ENCODE results near the gene FAM107B. TPM values are rescaled to one million over a fixed set of nuclear protein-coding genes. Genes with fewer than 3 reads are reported as not detected.

FAM107B gene
- total and polyA plus RNA-seq, 2 of the 8 experiments (the other 6 are each of a cell fraction or from before 2014, with no cell fraction given), result 7.5 to 28.1 TPM

GRCh38 chr10:14483417-14483816, 291.3 kb downstream of the FAM107B start:
- 84% methylated on average over 5 of the region's 5 CpGs; no CpG with 5 or more reads in 1 of the 2 experiments for WGBS, 2 experiments (ENCODE audit: extremely low coverage in 1 of 2, insufficient coverage in 1 of 2, insufficient read length in 1 of 2, insufficient replicate concordance in 2 of 2, low coverage in 1 of 2, low lambda C conversion rate in 2 of 2, missing lambda C conversion rate in 1 of 2)
- Histone ChIP-seq H3K27ac (ENCODE audit: low read depth, low read length) (no peak overlapping the region), H2BK20ac (ENCODE audit: low read length) (no peak overlapping the region), H2AK5ac (ENCODE audit: low read depth, low read length) (no peak overlapping the region), H3K36me3 (ENCODE audit: control insufficient read depth in 2 of 4, insufficient read depth in 4 of 4, low read length in 3 of 4) (no peaks in the 10 kb centered on the region), H3K4me3 (ENCODE audit: extremely low read depth in 1 of 4, insufficient read depth in 2 of 4, low read depth in 3 of 4, low read length in 4 of 4) (no peak overlapping the region), H2BK120ac (replicated peaks; ENCODE audit: low read depth, low read length) (no peak overlapping the region), H3K27me3 (replicated peaks in 1 of 4; ENCODE audit: control insufficient read depth in 3 of 4, extremely low read depth in 1 of 4, insufficient read depth in 3 of 4, low read length in 3 of 4) (no peaks in the 10 kb centered on the region; a peak in 1 of 7 replicates), H3K9ac (replicated peaks in 1 of 4; ENCODE audit: extremely low read depth in 1 of 4, low read depth in 3 of 4, low read length in 3 of 4) (no peak overlapping the region), H3K4me1 (replicated peaks in 1 of 4; ENCODE audit: control insufficient read depth in 3 of 4, insufficient read depth in 4 of 4, low read length in 3 of 4) (no peaks in the 10 kb centered on the region), H3K79me1 (ENCODE audit: low read depth, low read length) (no peaks in the 10 kb centered on the region), H2BK15ac (ENCODE audit: low read length) (no peak overlapping the region), H3K14ac (ENCODE audit: insufficient read length) (no peak overlapping the region), H3K9me3 (ENCODE audit: insufficient read depth in 2 of 2, low read depth in 1 of 2, low read length in 1 of 2) (peaks cover 0 to 4% of the 10 kb centered on the region in 2 experiments; a peak in 1 of 4 replicates), H3K18ac (ENCODE audit: extremely low read depth, low read length) (no peak overlapping the region), H3K4me2 (ENCODE audit: insufficient read depth in 1 of 2, low read depth in 2 of 2, low read length in 2 of 2) (no peak overlapping the region), H4K5ac (ENCODE audit: insufficient read length, low read depth, low read length) (no peak overlapping the region), H3K56ac (replicated peaks; ENCODE audit: insufficient read length, low read depth, low read length) (no peak overlapping the region), H4K91ac (replicated peaks; ENCODE audit: insufficient read length, low read length) (no peak overlapping the region), H2BK12ac (ENCODE audit: low read depth, low read length) (no peak overlapping the region), H3K23ac (ENCODE audit: insufficient read length) (no peak overlapping the region), H3K23me2 (ENCODE audit: low read depth, low read length) (no peaks in the 10 kb centered on the region), H2AFZ (ENCODE audit: low read length) (no peak overlapping the region), H4K20me1 (replicated peaks in 1 of 2; ENCODE audit: control insufficient read depth in 1 of 2, insufficient read depth in 2 of 2, low read length in 2 of 2) (no peaks in the 10 kb centered on the region), H3K4ac (replicated peaks; ENCODE audit: insufficient read length, low read depth, low read length) (no peak overlapping the region), H4K8ac (ENCODE audit: extremely low read depth, insufficient read depth, low read length) (no peak overlapping the region), H2BK5ac (ENCODE audit: low read depth, low read length) (no peak overlapping the region), H3K79me2 (ENCODE audit: control insufficient read depth in 1 of 2, insufficient read depth in 2 of 2, low read length in 2 of 2) (no peaks in the 10 kb centered on the region)
- CTCF ChIA-PET (ENCODE audit: partially characterized antibody), result interaction anchor here (1.0 to 1.5 kb wide), 2 partner anchors 282 to 287 kb away, joined by 5 to 6 read pairs; no protein-coding TSS in a partner anchor
- POLR2A ChIA-PET (ENCODE audit: partially characterized antibody), result no interaction called here
- FAIRE-seq, result no peak
- DNase-seq (ENCODE audit: low read depth in 1 of 2, low spot score in 2 of 2), result no peak
- TF ChIP-seq SAP30 (IDR thresholded peaks at IDR 0.05; ENCODE audit: insufficient read depth, insufficient replicate concordance, low read length) (no peak), SP1 (IDR thresholded peaks at IDR 0.05; ENCODE audit: low read depth, low read length) (no peak), GABPA (IDR thresholded peaks at IDR 0.05; ENCODE audit: borderline replicate concordance, insufficient read depth, low read length) (no peak), MAFK (IDR thresholded peaks at IDR 0.05; ENCODE audit: low read depth, low read length) (no peak), ZNF274 (IDR thresholded peaks at IDR 0.05; ENCODE audit: borderline replicate concordance, extremely low read depth, low read length) (no peak), CEBPB (IDR thresholded peaks at IDR 0.05; ENCODE audit: low read depth, low read length) (no peak), SRF (IDR thresholded peaks at IDR 0.05; ENCODE audit: low read depth, low read length) (no peak), ASH2L (IDR thresholded peaks at IDR 0.05; ENCODE audit: low read length) (no peak)

Measured in H1 (cell line).